DLD1 (cell line): Measurements from ENCODE around the gene PNMA6A.
"Not testable (repeated sequence)": the region's sequence is repeated elsewhere in the genome, so short reads cannot be mapped to it uniquely, and the experiment has no call there.

Source experiments
- in situ Hi-C: cut with HindIII; loops from 2 replicates; pipeline ENCODE4 v1.10.0; 2017; ENCODE audit warnings: low sequenced_read_pairs

PNMA6A gene

GRCh38 chrX:153071909-153072583, at the start of gene PNMA6A:
PNMA6A (plus strand) TSS chrX:153072454; CDS start chrX:153073063, 609 bp downstream.
- in situ Hi-C loops: not testable (repeated sequence)

- in situ Hi-C loops: not testable (repeated sequence)
Observed at GRCh38 chrX:153026501-153026900, 45.8 kb upstream of the PNMA6A start.

GRCh38 chrX:153028487-153028886, 43.8 kb upstream of the PNMA6A start:
- in situ Hi-C loops: not testable (repeated sequence)

GRCh38 chrX:153029162-153029561, 43.1 kb upstream of the PNMA6A start:
- in situ Hi-C loops: no loop called here

- in situ Hi-C loops: no loop called here
Observed at GRCh38 chrX:153029875-153030274, 42.4 kb upstream of the PNMA6A start.

- in situ Hi-C loops: no loop called here
Observed at GRCh38 chrX:153030801-153031200, 41.5 kb upstream of the PNMA6A start.

DNA sequence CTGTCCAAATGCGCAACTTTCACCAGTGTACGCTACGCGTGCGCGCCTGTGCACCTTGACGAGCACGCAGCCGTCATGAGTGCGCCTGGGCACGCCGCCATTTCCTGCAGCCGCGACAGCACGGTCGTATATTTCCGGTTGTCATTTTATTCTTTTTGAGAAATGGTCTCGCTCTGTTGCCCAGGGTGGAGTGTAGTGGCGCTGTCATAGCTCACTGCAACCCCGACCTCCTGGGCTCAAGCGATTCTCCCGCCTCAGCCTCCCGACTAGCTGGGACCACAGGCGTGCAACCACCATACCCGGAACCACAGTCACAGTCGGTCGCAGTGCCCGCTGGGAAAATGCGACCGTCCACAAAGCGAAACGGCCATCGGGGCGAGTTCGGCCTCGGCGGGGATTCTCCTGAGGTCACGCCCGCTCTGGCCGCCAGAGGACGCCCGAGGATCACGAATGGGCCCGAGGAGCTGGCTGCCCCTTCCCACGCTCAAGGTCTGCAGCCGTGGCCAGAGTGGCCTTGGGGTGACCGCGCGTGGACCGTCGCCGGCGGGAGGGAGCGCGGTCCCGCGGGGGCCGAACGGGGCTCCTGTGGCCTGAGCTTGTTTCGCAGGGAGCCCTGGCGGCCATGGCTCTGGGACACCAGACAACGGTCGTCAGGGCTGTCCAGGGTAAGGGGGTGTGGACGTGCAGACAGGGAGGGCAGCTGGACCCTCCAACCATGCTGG, 39.7 kb upstream of the PNMA6A start:
- in situ Hi-C loops: no loop called here

GRCh38 chrX:153049093-153049492, 23.2 kb upstream of the PNMA6A start:
- in situ Hi-C loops: no loop called here

DNA sequence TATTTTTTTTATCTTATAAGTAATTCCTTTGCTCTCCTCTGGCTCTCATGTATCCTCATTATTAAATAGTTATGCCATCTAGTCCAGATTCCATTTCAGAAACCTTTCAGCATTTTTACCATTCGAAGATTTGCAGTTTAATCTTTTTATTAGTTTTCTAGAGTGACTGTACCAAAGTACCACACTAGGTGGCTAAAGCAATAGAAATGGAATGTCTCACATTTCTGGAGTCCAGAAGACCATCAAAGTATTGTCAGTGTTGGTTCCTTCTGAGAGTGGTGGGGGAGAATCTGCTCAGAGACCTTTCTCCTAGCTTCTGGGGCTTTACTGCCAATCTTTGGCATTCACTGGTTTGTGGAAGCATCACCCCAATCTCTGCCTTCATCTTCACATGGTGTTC, 19.7 kb upstream of the PNMA6A start:
- in situ Hi-C loops: no loop called here

GRCh38 chrX:153055871-153056749, 16.1 kb upstream of the PNMA6A start, which contains the start of gene PNMA3:
PNMA3 (plus strand) TSS chrX:153056470; CDS start chrX:153057056, 586 bp downstream.
- in situ Hi-C loops: no loop called here

GRCh38 chrX:153057281-153057680, 15.0 kb upstream of the PNMA6A start:
- in situ Hi-C loops: no loop called here

DNA sequence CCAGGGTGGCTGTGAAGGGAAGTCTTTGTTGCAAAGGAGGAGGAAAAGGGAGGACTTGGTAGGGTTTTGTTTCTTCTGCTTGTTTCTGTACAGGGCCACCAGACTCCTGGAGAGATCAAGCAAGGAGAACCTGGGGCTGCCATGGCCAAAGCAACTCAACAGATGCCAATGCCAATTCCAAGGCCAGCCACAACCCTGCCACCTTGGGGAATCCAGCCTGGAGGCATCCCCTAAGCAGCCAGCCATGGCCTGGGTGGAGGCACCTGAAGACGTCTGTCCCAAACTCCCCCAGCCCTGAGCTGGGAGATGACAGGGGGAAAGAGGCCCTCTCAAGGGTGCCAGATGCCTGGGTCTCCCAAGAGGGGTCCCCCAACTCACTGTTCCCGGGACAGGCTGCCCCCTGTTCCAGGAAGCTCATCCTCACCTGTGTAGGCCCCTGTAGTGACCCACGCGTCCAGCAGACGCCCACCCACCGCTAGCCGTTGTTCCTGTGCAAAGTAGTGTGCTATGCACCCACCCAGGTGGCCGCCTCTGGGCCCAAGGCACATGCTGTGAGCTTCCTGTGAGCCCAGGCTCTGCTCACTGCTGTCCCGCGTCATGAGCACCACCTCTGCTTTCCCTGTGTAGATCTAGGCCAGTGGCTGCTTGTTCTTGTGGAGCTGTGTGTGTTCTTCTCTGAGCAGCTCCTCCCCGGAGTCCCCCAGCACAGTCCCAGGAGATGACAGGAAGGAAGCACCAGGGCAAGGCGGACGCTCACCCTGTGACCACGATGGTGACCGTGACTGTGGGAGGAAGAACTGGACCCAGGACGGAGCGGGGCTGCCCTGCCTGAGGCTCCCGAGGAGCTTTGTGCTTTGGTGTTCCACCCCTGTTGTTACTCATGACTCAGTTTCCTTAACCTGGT, 12.8 kb upstream of the PNMA6A start:
- in situ Hi-C loops: no loop called here

GRCh38 chrX:153060095-153060445, 12.2 kb upstream of the PNMA6A start:
- in situ Hi-C loops: no loop called here

DNA sequence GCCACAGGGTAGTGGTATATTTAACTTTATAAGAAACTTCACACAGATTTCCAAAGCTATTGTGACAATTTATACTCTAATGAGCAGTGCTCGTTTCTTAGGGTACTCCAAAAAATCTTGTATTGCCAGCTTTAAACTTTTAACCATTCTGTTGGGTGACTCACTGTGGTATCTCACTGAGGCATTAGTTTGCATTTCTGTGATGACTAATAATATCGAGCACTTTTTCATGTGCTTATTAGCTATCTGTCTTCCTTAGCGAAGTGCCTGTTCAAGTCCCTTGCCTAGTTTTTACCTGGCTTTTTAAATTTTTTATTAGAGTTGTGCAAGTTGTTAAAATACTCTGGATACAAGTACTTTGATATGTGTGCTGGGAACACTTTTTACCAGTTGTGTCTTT, 10.5 kb upstream of the PNMA6A start:
- in situ Hi-C loops: no loop called here

GRCh38 chrX:153063315-153063714, 8.9 kb upstream of the PNMA6A start:
- in situ Hi-C loops: no loop called here

DNA sequence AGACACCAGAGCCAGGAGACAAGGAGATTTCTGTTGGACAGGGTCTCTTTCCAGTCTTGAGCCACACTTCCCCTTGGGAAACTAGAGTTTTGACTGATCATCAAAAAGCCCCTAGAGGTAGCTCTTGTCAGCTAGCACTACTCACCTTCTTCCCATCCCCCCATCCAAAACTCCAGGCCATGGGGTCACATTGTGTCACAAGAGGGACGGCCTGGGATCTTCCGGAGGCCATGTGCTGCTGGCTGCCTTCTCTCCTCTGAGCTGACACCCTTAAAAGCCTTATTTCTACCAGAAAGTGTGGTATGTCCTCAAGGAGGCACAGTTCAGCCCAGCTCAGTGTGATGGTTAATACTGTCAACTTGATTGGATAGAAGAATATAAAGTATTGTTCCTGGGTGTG, 8.2 kb upstream of the PNMA6A start:
- in situ Hi-C loops: no loop called here

DNA sequence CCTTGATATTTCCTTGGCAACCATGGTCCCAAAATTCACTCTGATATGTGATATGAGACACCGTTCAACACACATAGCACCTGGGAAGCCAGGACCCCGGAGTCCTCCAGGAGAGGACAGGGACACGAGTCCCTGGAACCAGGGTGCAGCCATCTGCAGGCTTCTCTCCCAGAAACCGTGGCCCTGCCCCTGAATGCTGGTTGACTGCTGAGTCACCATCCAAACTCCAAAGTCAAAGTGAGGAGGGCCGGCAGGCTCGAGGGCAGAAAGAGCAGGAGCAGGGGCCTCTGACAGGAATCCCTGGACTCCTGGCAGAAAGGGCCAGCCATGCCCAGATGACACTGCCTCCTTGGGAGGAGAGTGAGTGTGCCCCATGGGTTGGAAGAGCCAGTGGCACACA, 6.9 kb upstream of the PNMA6A start:
- in situ Hi-C loops: no loop called here

GRCh38 chrX:153066402-153066801, 5.9 kb upstream of the PNMA6A start:
- in situ Hi-C loops: not testable (repeated sequence)

GRCh38 chrX:153073331-153073730, 1.1 kb downstream of the PNMA6A start:
- in situ Hi-C loops: not testable (repeated sequence)

DNA sequence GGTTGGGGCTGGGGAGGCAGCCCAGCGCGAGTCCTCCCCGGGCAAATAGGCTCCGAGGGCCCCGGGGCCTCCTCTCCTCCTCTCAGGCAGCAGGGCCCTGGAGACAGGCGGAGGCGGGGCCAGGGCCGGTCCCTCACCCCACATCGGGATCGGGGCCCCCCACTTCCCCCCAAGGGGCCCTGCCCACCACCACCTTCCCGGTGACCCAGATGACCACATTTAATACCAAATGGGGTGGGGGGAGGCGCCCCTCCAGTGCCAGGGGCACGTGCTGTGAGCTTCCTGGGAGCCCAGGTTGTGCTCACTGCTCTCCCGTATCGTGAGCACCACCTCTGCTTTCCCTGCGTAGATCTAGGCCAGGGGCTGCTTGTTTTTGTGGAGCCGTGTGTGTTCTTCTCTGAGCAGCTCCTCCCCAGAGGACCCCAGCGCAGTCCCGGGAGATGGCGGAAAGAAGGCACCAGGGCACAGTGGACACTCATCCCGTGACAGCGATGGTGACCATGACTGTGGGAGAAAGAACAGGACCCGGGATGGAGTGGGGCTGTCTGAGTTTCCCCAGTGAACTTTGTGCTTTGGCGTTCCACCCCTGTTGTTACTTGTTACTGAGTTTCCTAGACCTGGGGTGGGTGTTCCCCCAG, 2.1 kb downstream of the PNMA6A start:
- in situ Hi-C loops: no loop called here
